Measurements from ENCODE around the gene PHF20.
A peak's percentile ranks its signal among the peaks of the same experiment; 100 is the strongest.
"Not testable (repeated sequence)": the region's sequence is repeated elsewhere in the genome, so short reads cannot be mapped to it uniquely, and the experiment has no call there.

Gene PHF20

GRCh38 chr20:35771689-35772562 lies at the start of gene PHF20:
PHF20 (plus strand) TSS chr20:35772015; CDS start chr20:35801523, 29,508 bp downstream.
- DNase-seq, result peak; percentile 100

GRCh38 chr20:35723275-35723639 lies 48.6 kb upstream of the PHF20 start:
- DNase-seq, result not testable (repeated sequence)

DNA sequence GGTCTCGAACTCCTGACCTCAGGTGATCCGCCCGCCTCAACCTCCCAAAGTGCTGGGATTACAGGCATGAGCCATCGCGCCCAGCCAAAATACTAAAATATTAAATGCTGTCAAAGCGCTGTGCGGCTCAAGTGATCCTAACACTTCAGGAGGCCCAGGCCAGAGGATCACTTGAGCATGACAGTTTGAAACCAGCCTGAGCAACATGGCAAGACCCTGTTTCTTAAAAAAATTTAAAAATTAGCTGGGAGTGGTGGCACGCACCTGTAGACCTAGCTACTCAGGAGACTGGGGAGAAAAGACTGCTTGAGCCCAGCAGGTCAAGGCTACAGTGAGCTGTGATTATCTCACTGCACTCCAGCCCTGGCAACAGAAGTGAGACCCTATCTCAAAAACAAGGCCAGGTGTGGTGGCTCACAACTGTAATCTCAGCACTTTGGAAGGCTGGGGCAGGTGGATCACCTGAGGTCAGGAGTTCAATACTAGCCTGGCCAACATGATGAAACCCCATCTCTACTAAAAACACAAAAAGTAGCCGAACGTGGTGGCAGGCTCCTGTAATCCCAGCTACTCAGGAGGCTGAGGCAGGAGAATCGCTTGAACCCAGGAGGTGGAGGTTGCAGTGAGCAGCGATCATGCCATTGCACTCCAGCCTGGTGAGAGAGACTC lies 48.0 kb upstream of the PHF20 start:
- DNase-seq, result not testable (repeated sequence)

GRCh38 chr20:35724321-35725230 lies 47.2 kb upstream of the PHF20 start:
- no peak for DNase-seq

GRCh38 chr20:35726842-35727711 lies 44.7 kb upstream of the PHF20 start:
- no peak for DNase-seq

GRCh38 chr20:35729283-35729807 lies 42.5 kb upstream of the PHF20 start:
- no peak for DNase-seq

DNA sequence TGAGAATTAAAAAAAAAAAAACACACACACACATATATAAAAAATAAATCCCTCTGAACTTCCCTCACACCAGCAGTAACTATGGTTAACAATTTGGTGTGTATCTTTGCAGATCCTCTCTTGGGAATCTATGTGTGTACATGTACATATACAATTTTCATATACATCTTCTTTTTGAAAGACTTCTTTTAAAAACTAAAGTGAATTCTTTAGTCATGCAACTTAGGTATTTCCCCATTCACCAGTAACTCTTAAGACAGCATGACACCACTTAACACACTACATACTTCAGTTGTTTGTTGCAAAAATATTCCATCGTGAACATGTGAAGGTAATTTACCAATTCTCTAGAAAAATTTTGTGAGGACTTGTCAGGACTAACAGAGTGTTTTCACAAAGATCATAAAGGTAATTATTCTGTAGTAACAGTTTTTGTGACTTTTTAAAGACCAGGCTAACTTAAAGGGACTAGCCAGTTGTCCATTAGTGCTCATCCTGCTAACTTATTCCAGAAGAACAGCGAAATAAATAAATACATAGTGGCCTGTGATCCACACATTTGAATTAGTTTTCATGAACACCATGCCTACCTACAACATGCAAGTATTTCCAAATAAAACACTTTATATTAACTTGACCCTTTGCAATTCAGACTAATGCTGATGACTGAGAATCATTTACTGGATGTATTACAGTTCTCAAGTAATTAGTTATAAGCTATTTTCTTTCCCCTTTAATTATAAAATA lies 41.8 kb upstream of the PHF20 start:
- no peak for DNase-seq

GRCh38 chr20:35730583-35731468 lies 41.0 kb upstream of the PHF20 start:
- no peak for DNase-seq

DNA sequence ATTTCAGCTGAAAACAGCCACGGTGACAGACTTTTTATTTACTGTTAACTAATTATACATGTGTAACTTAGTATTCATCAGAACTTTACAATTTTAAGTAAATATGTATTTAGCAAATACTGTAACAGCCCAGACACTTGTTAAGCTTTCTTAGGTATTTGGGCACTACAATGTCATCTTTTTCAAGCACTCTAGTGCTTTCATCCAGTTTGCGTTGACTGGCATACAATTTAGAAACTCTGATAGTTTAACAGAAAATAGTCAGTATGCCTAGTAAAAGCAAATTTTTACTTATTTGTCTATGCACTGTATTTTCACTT lies 40.4 kb upstream of the PHF20 start:
- no peak for DNase-seq

DNA sequence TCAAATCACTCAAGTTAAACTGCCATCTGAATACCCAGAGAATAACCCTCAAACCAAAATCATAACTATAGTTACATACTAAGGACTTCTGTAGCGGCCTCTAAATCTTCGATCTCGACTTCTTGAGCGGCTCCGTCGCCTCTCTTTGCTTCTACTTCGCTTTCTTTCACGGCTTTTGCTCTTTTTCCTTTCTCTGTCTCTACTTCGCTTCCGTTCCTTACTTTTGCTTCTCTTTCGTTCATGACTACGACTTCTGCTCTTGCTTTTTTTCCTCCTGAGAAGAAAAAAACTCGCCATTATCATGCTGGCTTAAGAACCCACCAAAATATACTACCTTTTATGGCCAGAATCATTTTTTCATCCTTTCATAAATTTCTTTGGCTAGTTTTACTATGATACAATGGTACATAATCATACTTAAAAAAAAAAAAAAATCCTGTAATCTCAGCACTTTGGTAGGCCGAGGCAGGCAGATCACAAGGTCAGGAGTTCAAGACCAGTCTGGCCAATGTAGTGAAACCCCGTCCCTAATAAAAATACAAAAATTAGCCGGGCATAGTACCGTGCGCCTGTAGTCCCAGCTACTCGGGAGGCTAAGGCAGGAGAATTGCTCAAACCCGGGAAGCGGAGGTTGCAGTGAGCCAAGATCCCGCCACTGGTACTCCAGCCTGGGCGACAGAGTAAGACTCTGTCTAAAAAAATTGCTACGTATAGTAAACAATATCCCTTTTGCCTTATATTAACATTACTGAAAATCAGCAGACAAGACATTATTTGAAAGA lies 39.8 kb upstream of the PHF20 start:
- DNase-seq, result no peak

DNA sequence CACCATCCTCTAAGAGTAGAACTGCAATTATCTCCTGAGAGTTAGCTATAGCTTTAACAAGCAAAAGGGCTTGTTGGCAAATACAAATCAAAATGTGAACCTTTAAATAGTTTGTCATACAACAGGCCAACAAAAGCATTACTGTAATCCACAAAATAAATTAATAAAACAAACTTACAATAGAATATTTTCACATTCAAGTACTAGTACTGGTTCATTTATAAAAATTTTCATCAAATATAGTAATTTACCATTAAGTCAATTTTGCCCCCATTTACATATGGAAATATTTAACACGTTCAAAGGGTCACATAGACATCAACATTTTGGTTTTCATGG lies 39.2 kb upstream of the PHF20 start:
- DNase-seq, result no peak

DNA sequence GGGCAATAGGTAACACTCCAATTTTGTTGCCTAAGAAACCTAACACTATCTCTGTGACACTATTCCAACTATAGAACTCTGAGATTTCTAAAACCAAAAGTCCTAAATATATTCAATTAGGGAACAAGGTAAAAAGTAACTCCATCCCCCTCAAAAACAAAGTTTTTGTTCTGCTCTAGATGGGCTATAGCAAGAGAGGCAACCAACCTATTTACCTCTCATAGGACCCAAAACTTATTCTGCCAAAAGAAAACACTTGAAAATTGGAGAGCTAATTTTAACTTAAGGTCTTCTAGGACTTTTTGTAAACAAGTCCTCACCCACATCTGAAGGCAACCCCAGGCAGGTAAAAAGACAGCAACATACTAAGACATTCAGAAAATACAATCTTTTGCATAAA lies 37.4 kb upstream of the PHF20 start:
- DNase-seq, result no peak

DNA sequence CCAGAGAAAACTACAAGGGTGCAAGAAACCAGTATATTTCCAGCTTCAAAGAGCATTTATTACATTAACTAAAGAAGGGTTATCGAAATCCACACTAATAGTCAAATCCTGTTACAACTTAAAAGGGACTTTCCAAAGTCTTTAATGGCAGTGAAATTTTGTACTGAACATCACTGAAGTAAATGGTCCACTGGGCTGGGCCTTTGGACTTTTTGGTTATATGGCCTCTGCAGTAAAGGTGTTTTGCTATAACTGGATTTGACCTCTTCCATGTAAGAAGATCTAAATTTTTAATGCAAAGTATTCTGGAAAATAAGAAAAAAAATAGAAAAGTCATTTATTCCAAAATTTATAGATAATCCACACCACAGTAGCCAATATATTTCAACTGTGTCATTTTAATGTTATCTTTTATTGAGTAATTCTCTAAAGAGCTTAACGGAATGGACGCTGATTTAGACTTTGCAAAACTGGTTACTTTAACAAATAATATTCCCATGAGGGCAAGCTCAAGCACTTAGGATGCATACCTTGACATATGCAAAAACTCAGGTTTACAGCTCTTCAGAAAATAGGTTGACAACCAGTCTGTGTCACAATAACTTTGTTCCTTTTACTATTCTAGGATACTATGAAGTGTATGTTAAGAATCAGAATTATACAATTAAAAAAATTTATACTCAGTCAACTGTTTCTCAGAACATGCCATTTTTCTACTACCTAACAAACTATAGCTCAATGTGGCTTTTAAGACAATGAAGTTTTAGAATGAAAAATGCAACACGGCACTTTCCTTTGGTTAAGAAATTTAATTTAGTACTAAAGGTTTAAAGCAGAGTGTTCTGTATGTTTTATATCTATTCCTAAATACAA lies 36.8 kb upstream of the PHF20 start:
- DNase-seq, result no peak

GRCh38 chr20:35735826-35736470 lies 35.9 kb upstream of the PHF20 start:
- DNase-seq, result no peak

- no peak for DNase-seq
Observed at GRCh38 chr20:35737865-35738333, 33.9 kb upstream of the PHF20 start.

DNA sequence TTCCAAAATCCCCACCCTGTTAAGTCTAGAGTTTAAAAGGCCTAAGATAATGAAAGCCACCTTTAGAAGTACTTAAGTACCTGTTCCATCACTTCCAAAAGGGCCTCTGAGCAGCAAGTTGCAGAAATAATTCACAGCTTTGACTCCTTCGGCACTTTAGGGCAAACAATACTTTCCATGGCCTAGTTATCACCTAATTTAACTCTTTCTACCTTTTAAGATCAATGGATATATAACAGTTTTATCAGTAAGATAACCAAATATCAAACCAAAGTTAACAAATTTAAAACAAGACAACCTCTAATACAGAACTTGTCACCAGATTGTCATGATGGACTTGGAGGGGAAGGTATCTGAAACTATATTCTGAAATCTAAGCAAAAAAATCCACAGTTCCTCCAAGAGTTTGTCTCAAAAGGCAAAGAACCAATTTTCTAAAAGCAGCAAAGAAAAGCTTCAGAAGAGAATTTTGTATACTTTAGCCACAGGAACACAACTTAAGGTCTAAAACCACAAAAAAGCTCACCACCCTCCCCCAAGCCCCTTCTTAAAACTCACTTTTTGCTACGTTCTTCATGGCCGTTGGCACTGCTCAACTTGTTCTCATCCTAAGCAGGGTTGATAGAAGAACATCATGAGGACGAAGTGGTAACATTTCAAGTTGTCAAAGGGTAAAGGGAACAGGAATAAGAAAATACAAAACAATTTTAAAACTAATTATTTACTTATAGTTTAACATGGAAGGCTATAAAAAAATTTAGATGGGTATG lies 33.2 kb upstream of the PHF20 start:
- no peak for DNase-seq
